K562 (cell line): Measurements from ENCODE around the gene ANKRD13C. TPM values are rescaled to one million over a fixed set of nuclear protein-coding genes. Genes with fewer than 3 reads are reported as not detected.

Experiments used
- ATAC-seq: fragments of 200-7000 bp; cut with Tn5 transposase; 3 replicates; pipeline ENCODE4 v1.9.1; 2020; ENCODE audit warnings: moderate library complexity
- BruUV-seq: library from RNA; stranded (reverse); fragments of 400-500 nt; replicated peaks from 2 replicates; lab custom pipeline; 2021; lab: Mats Ljungman, UMichigan
- CTCF ChIA-PET: fragments of 300-600 bp; formaldehyde crosslinking; extraction: SDS; loops from one replicate; lab custom pipeline; 2021; ENCODE audit warnings: low intra/inter-chr PET ratio; lab: Yijun Ruan, JAX
- POLR2A ChIA-PET: fragments of 300-600, 350-650 bp; sonication (Branson Sonifier 250); formaldehyde crosslinking; extraction: SDS; loops from one replicate; lab custom pipeline; 2021; ENCODE audit warnings: antibody characterized with exemption, inconsistent platforms; lab: Yijun Ruan, JAX
- DNase-seq, 4 experiments: peaks; one replicate each; pipeline versions ENCODE4 v3.0.0 to v3.0.0-alpha.2; 2011 to 2018; ENCODE audit warnings: low spot score in 3 of 4, mixed read lengths in 3 of 4; ENCODE audit errors: extremely low read depth in 1 of 4
- FAIRE-seq: peaks from 2 replicates; lab custom pipeline; 2011; peaks lifted over from hg19 to GRCh38; lab: Jason Lieb, UNC
- H2AFZ ChIP-seq: 2 replicates; pipeline ENCODE4 v1.6.0; 2011; ENCODE audit warnings: low read depth, low read length, control low read depth, inconsistent platforms
- H3K27ac ChIP-seq: fragments of 200-600 bp; 3 replicates; pipeline ENCODE4 v1.8.0; 2011; ENCODE audit warnings: low read depth, mild to moderate bottlenecking, control low read depth, inconsistent platforms, low read length, moderate library complexity, mixed read lengths; ENCODE audit errors: extremely low read depth
- H3K27me3 ChIP-seq, 2 experiments: fragments of 300-600 bp in 1 of 2; 2 replicates in 1 of 2; 3 replicates in 1 of 2; pipeline versions ENCODE4 v1.6.0 to v1.8.0; 2011; ENCODE audit warnings: inconsistent platforms in 2 of 2, low read length in 2 of 2, mild to moderate bottlenecking in 1 of 2, mixed read lengths in 1 of 2, moderate library complexity in 1 of 2; ENCODE audit not compliant: control insufficient read depth in 2 of 2, insufficient read depth in 2 of 2
- H3K36me3 ChIP-seq: fragments of 300-600 bp; 3 replicates; pipeline ENCODE4 v1.8.0; 2011; ENCODE audit warnings: mild to moderate bottlenecking, low read length, inconsistent platforms; ENCODE audit not compliant: control insufficient read depth, insufficient read depth
- H3K4me1 ChIP-seq, 2 experiments: fragments of 200-600 bp in 1 of 2; replicated peaks in 1 of 2; 2 replicates in 1 of 2; 3 replicates in 1 of 2; pipeline versions ENCODE4 v1.5.1 to v1.8.0; 2011; ENCODE audit warnings: inconsistent platforms in 2 of 2, low read length in 2 of 2, mild to moderate bottlenecking in 1 of 2, mixed read lengths in 1 of 2, moderate library complexity in 1 of 2; ENCODE audit not compliant: control insufficient read depth in 2 of 2, insufficient read depth in 2 of 2
- H3K4me2 ChIP-seq: 2 replicates; pipeline ENCODE4 v1.6.1; 2011; ENCODE audit warnings: low read length, control low read depth, inconsistent platforms, mixed read lengths; ENCODE audit not compliant: insufficient read depth
- H3K4me3 ChIP-seq: fragments of 200-600 bp; sonication (generic), shearing (Covaris generic); 2 replicates; pipeline ENCODE4 v1.5.1; 2016; ENCODE audit warnings: control low read depth, inconsistent platforms
- H3K79me2 ChIP-seq: fragments of 200-600 bp; 3 replicates; pipeline ENCODE4 v1.8.0; 2011; ENCODE audit warnings: low read length, inconsistent platforms; ENCODE audit not compliant: control insufficient read depth, insufficient read depth
- H3K9ac ChIP-seq, 2 experiments: 2 replicates each; pipeline versions ENCODE4 v1.6.0 to v1.6.1; 2011; ENCODE audit warnings: low read depth in 2 of 2, low read length in 2 of 2, control low read depth in 1 of 2, inconsistent platforms in 1 of 2, mild to moderate bottlenecking in 1 of 2, mixed read lengths in 1 of 2; ENCODE audit not compliant: insufficient read depth in 1 of 2
- H3K9me1 ChIP-seq: one replicate; pipeline ENCODE4 v1.6.0; 2011; ENCODE audit warnings: inconsistent platforms, mild to moderate bottlenecking, low read length, moderate library complexity; ENCODE audit not compliant: control insufficient read depth, insufficient read depth
- H3K9me3 ChIP-seq: replicated peaks from 2 replicates; pipeline ENCODE4 v1.5.1; 2011; ENCODE audit warnings: low read depth, low read length, inconsistent platforms; ENCODE audit not compliant: control insufficient read depth, insufficient read depth
- H4K20me1 ChIP-seq: replicated peaks from 2 replicates; pipeline ENCODE4 v1.6.1; 2011; ENCODE audit warnings: low read length, inconsistent platforms, mixed read lengths; ENCODE audit not compliant: control insufficient read depth, insufficient read depth
- CHD4 ChIP-seq: fragments of 200-600 bp; sonication (generic); IDR thresholded peaks from 3 replicates; pipeline ENCODE4 v1.6.1; 2012; ENCODE audit warnings: low read depth, mild to moderate bottlenecking, mixed read lengths, low read length, inconsistent platforms; ENCODE audit not compliant: insufficient read depth, insufficient replicate concordance, poor library complexity, severe bottlenecking
- HOXB6 ChIP-seq: fragments of 250-450 bp; sonication (Bioruptor Pico); IDR thresholded peaks from 2 replicates; pipeline ENCODE4 v1.5.1; 2022; ENCODE audit warnings: mild to moderate bottlenecking, borderline replicate concordance
- NR1H2 ChIP-seq: sonication (generic); formaldehyde crosslinking; IDR thresholded peaks from 2 replicates; pipeline ENCODE4 v1.4.0; 2020; ENCODE audit warnings: mild to moderate bottlenecking, missing genetic modification reagents
- PCBP2 ChIP-seq: fragments of 200-400 bp; formaldehyde crosslinking; IDR thresholded peaks from 2 replicates; pipeline ENCODE4 v1.6.1; 2018; ENCODE audit warnings: low read length, low read depth, mild to moderate bottlenecking, moderate library complexity; ENCODE audit not compliant: poor library complexity, severe bottlenecking
- POLR3A ChIP-seq: IDR thresholded peaks from 2 replicates; pipeline ENCODE4 v1.6.1; 2011; ENCODE audit warnings: borderline replicate concordance, mild to moderate bottlenecking, moderate library complexity; ENCODE audit not compliant: insufficient read length, insufficient read depth; ENCODE audit errors: extremely low read depth
- TCF7 ChIP-seq: sonication (generic); IDR thresholded peaks from 2 replicates; pipeline ENCODE4 v1.6.1; 2016; ENCODE audit warnings: antibody characterized with exemption, borderline replicate concordance
- ZNF174 ChIP-seq: fragments of 250-450 bp; sonication (Bioruptor Pico); IDR thresholded peaks from 2 replicates; pipeline ENCODE4 v1.4.0; 2020; ENCODE audit warnings: mild to moderate bottlenecking
- ZNF316 ChIP-seq: fragments of 450-650 bp; IDR thresholded peaks from 2 replicates; pipeline ENCODE4 v1.6.1; 2016
- ZNF583 ChIP-seq: fragments of 250-450 bp; sonication (Bioruptor Pico); IDR thresholded peaks from 2 replicates; pipeline ENCODE4 v1.4.0; 2020
- WGBS: fragments of 100-300 bp; shearing (Covaris generic); methylation state at CpG from one replicate; pipeline ENCODE4 v1.1.6; 2016; ENCODE audit warnings: low coverage, mixed read lengths; ENCODE audit not compliant: insufficient coverage; ENCODE audit errors: missing lambda C conversion rate; 5-methylcytosine and 5-hydroxymethylcytosine counted together
- in situ Hi-C: fragments of 300-500 bp; cut with MboI; formaldehyde crosslinking; loops from 4 replicates; pipeline ENCODE4 v1.15.0; 2018; ENCODE audit warnings: inconsistent platforms, mixed read lengths
- intact Hi-C: fragments of 100-400 bp; cut with micrococcal nuclease; formaldehyde crosslinking; loops from 2 replicates; pipeline ENCODE4 v1.14.2; 2022
- polyA plus RNA-seq, 8 experiments: library from polyadenylated mRNA; depleted of rRNA in 4 of 8; stranded (reverse) in 5 of 8; unstranded in 3 of 8; fragments of >200 nt; fragmentation: Nextera tagmentation in 2 of 8; fragmentation: Illumina TruSeq in 1 of 8; extraction: Ambion mirVana in 2 of 8; extraction: Trizol in 1 of 8; gene quantifications; 2 replicates each; pipeline versions ENCODE4 v1.2.1 to v1.2.3, GENCODE V29; 2011 to 2014; ENCODE audit warnings: inconsistent platforms in 1 of 8, missing spikeins in 1 of 8
- total RNA-seq, 7 experiments: library from RNA; depleted of rRNA in 6 of 7; stranded (reverse); fragments of >200 nt in 6 of 7; fragmentation: Illumina TruSeq in 2 of 7; extraction: Trizol in 2 of 7; gene quantifications; 2 replicates each; pipeline versions ENCODE4 v1.2.1 to v1.2.3, GENCODE V29; 2011 to 2021; ENCODE audit warnings: low replicate concordance in 1 of 7
- TF ChIP-seq, protein P1 (sequence below): fragments of 450-650 bp; IDR thresholded peaks from 2 replicates; pipeline ENCODE4 v1.6.1; 2018; ENCODE audit not compliant: partially characterized antibody
- TF ChIP-seq, protein P2 (sequence below): fragments of 250-450 bp; sonication (Bioruptor Pico); IDR thresholded peaks from 2 replicates; pipeline ENCODE4 v1.8.0; 2021; ENCODE audit warnings: moderate library complexity, mild to moderate bottlenecking, inconsistent platforms
- TF ChIP-seq, protein P3 (sequence below): fragments of 250-450 bp; sonication (Bioruptor Pico); IDR thresholded peaks from 2 replicates; pipeline ENCODE4 v1.4.0; 2020

The ANKRD13C gene
- total and polyA plus RNA-seq, 9 of the 15 experiments (the other 6 are each of a cell fraction or from before 2014, with no cell fraction given) = 3.4 to 22.8 (median 12.5) TPM

DNA sequence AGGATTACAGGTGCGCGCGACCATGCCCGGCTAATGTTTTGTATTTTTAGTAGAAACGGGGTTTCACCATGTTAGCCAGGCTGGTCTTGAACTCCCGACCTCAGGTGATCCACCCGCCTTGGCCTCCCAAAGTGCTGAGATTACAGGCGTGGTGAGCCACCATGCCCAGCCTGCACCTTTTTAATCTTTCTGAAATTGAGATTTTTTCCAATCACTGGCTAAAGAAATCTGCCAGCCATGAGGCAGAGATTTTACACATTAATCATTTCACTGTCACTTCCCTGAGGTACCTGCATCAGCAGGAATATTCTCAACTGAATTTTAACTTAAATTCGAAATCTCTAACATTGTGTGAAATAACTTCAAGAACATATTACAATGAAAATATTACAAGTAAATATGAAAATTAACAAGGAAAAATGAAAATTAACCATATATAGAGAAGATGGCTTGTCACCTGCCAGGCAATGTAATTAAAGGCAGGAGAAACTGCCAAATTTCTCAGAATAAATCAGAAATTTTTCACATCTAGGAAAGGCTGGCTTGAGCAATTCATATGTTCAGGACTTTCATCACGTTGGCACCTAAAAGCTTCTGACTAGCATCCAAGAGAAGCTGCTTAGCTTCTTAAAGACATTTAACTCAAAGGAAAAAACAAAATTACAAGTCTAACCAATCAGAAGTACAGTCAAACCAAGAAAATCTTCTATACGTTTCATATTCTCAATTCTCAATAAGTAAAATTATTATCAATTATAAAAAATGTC lies 5.9 kb downstream of the ANKRD13C start:
- Histone ChIP-seq H3K9me1 (no peaks in the 10 kb centered on the region), H3K9me3 (no peaks in the 10 kb centered on the region), H3K27me3 (no peaks in the 10 kb centered on the region), H3K4me2 (no peak overlapping the region), H3K9ac (no peak overlapping the region), H2AFZ (no peak overlapping the region), H3K79me2 (peaks cover 88% of the 10 kb centered on the region), H3K27ac (no peak overlapping the region), H4K20me1 (no peaks in the 10 kb centered on the region; the same call in 1 of the 2 replicates), H3K36me3 (peaks cover 17% of the 10 kb centered on the region; the same call in 2 of the 3 replicates), H3K4me1 (peaks cover 0 to 10% of the 10 kb centered on the region in 2 experiments; a peak in 2 of 5 replicates), H3K4me3 (no peak overlapping the region)
- DNase-seq (no peak), FAIRE-seq (no peak), ATAC-seq (no peak)
- intact Hi-C loops = no loop called here
- ChIA-PET CTCF (no interaction called here), POLR2A (interaction anchor here (1.5 kb wide), 1 partner anchor 12 kb away, joined by 4 read pairs; no protein-coding TSS in a partner anchor)
- in situ Hi-C loops = no loop called here
- BruUV-seq = no TSS peak
- WGBS = 84% methylated on average over 11 of the region's 11 CpGs
- TF ChIP-seq ZNF583 (CRISPR knock-in tag) (no peak), POLR3A (no peak), HOXB6 (CRISPR knock-in tag) (no peak), PCBP2 (no peak), NR1H2 (CRISPR knock-in tag) (no peak), ZNF174 (CRISPR knock-in tag) (no peak), TCF7 (no peak), ZNF316 (peak; percentile 75), CHD4 (no peak)
- TF ChIP-seq, protein P1, sequence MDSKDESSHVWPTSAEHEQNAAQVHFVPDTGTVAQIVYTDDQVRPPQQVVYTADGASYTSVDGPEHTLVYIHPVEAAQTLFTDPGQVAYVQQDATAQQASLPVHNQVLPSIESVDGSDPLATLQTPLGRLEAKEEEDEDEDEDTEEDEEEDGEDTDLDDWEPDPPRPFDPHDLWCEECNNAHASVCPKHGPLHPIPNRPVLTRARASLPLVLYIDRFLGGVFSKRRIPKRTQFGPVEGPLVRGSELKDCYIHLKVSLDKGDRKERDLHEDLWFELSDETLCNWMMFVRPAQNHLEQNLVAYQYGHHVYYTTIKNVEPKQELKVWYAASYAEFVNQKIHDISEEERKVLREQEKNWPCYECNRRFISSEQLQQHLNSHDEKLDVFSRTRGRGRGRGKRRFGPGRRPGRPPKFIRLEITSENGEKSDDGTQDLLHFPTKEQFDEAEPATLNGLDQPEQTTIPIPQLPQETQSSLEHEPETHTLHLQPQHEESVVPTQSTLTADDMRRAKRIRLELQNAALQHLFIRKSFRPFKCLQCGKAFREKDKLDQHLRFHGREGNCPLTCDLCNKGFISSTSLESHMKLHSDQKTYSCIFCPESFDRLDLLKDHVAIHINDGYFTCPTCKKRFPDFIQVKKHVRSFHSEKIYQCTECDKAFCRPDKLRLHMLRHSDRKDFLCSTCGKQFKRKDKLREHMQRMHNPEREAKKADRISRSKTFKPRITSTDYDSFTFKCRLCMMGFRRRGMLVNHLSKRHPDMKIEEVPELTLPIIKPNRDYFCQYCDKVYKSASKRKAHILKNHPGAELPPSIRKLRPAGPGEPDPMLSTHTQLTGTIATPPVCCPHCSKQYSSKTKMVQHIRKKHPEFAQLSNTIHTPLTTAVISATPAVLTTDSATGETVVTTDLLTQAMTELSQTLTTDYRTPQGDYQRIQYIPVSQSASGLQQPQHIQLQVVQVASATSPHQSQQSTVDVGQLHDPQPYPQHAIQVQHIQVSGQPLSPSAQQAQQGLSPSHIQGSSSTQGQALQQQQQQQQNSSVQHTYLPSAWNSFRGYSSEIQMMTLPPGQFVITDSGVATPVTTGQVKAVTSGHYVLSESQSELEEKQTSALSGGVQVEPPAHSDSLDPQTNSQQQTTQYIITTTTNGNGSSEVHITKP = no peak
- TF ChIP-seq, protein P2, sequence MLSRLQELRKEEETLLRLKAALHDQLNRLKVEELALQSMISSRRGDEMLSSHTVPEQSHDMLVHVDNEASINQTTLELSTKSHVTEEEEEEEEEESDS (CRISPR knock-in tag) = no peak
- TF ChIP-seq, protein P3, sequence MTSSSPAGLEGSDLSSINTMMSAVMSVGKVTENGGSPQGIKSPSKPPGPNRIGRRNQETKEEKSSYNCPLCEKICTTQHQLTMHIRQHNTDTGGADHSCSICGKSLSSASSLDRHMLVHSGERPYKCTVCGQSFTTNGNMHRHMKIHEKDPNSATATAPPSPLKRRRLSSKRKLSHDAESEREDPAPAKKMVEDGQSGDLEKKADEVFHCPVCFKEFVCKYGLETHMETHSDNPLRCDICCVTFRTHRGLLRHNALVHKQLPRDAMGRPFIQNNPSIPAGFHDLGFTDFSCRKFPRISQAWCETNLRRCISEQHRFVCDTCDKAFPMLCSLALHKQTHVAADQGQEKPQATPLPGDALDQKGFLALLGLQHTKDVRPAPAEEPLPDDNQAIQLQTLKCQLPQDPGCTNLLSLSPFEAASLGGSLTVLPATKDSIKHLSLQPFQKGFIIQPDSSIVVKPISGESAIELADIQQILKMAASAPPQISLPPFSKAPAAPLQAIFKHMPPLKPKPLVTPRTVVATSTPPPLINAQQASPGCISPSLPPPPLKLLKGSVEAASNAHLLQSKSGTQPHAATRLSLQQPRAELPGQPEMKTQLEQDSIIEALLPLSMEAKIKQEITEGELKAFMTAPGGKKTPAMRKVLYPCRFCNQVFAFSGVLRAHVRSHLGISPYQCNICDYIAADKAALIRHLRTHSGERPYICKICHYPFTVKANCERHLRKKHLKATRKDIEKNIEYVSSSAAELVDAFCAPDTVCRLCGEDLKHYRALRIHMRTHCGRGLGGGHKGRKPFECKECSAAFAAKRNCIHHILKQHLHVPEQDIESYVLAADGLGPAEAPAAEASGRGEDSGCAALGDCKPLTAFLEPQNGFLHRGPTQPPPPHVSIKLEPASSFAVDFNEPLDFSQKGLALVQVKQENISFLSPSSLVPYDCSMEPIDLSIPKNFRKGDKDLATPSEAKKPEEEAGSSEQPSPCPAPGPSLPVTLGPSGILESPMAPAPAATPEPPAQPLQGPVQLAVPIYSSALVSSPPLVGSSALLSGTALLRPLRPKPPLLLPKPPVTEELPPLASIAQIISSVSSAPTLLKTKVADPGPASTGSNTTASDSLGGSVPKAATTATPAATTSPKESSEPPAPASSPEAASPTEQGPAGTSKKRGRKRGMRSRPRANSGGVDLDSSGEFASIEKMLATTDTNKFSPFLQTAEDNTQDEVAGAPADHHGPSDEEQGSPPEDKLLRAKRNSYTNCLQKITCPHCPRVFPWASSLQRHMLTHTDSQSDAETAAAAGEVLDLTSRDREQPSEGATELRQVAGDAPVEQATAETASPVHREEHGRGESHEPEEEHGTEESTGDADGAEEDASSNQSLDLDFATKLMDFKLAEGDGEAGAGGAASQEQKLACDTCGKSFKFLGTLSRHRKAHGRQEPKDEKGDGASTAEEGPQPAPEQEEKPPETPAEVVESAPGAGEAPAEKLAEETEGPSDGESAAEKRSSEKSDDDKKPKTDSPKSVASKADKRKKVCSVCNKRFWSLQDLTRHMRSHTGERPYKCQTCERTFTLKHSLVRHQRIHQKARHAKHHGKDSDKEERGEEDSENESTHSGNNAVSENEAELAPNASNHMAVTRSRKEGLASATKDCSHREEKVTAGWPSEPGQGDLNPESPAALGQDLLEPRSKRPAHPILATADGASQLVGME = no peak
